MM.1S (cell line): Measurements from ENCODE around the gene SSR2.

Source experiments
- DNase-seq: peaks from one replicate; pipeline ENCODE4 v3.0.0-alpha.2; 2015
- H2AFZ ChIP-seq: fragments of 300-600 bp; sonication (generic); 2 replicates; pipeline ENCODE4 v1.6.0; 2016; ENCODE audit warnings: antibody characterized with exemption, low read length
- H3F3A ChIP-seq: fragments of 300-600 bp; sonication (generic); 2 replicates; pipeline ENCODE4 v1.6.1; 2016; ENCODE audit warnings: mild to moderate bottlenecking, antibody characterized with exemption, low read length, moderate library complexity, mixed read lengths; ENCODE audit not compliant: insufficient read depth
- H3K27ac ChIP-seq: fragments of 300-600 bp; sonication (generic); 2 replicates; pipeline ENCODE4 v1.5.1; 2016; ENCODE audit warnings: mild to moderate bottlenecking, low read length
- H3K27me3 ChIP-seq: fragments of 300-600 bp; sonication (generic); replicated peaks from 2 replicates; pipeline ENCODE4 v1.6.0; 2016; ENCODE audit warnings: low read length; ENCODE audit not compliant: insufficient read depth
- H3K36me3 ChIP-seq: fragments of 300-600 bp; sonication (generic); replicated peaks from 2 replicates; pipeline ENCODE4 v1.6.1; 2016; ENCODE audit warnings: mild to moderate bottlenecking, low read length, mixed read lengths; ENCODE audit not compliant: insufficient read depth
- H3K4me1 ChIP-seq: fragments of 300-600 bp; sonication (generic); 2 replicates; pipeline ENCODE4 v1.6.1; 2016; ENCODE audit warnings: low read length, mixed read lengths
- H3K4me2 ChIP-seq: fragments of 300-600 bp; sonication (generic); 2 replicates; pipeline ENCODE4 v1.6.0; 2016; ENCODE audit warnings: low read depth, low read length
- H3K4me3 ChIP-seq: fragments of 300-600 bp; sonication (generic); 2 replicates; pipeline ENCODE4 v1.5.1; 2016; ENCODE audit warnings: low read length, mixed read lengths
- H3K79me2 ChIP-seq: fragments of 300-600 bp; sonication (generic); 2 replicates; pipeline ENCODE4 v1.6.1; 2016; ENCODE audit warnings: mixed run types, low read length, mixed read lengths
- H3K9ac ChIP-seq: fragments of 300-600 bp; sonication (generic); 2 replicates; pipeline ENCODE4 v1.6.1; 2016; ENCODE audit warnings: low read length, mixed read lengths
- H3K9me2 ChIP-seq: fragments of 300-600 bp; sonication (generic); replicated peaks from 2 replicates; pipeline ENCODE4 v1.6.1; 2016; ENCODE audit warnings: mild to moderate bottlenecking, low read length, mixed read lengths; ENCODE audit not compliant: insufficient read depth
- H3K9me3 ChIP-seq: fragments of 300-600 bp; sonication (generic); replicated peaks from 2 replicates; pipeline ENCODE4 v1.6.1; 2016; ENCODE audit warnings: mild to moderate bottlenecking, low read length, mixed read lengths; ENCODE audit not compliant: insufficient read depth
- H4K20me1 ChIP-seq: fragments of 300-600 bp; sonication (generic); 2 replicates; pipeline ENCODE4 v1.6.1; 2016; ENCODE audit warnings: mild to moderate bottlenecking, low read length, moderate library complexity, mixed read lengths; ENCODE audit not compliant: insufficient read depth
- CTCF ChIP-seq: fragments of 300-600 bp; sonication (generic); IDR thresholded peaks from 2 replicates; pipeline ENCODE4 v1.5.1; 2016; ENCODE audit warnings: antibody characterized with exemption, low read length, mixed read lengths
- EZH2 ChIP-seq: fragments of 300-600 bp; sonication (generic); optimal IDR thresholded peaks from 2 replicates; pipeline ENCODE3; 2017; ENCODE audit warnings: low read depth, mild to moderate bottlenecking, antibody characterized with exemption, low read length, mixed read lengths
- EZH2phosphoT487 ChIP-seq: fragments of 300-600 bp; sonication (generic); IDR thresholded peaks from 2 replicates; pipeline ENCODE4 v1.6.1; 2018; ENCODE audit warnings: antibody characterized with exemption, low read length

Gene SSR2

GRCh38 chr1:155981266-155982088 lies 39.3 kb downstream of the SSR2 start:
- Histone ChIP-seq H4K20me1 (no peaks in the 10 kb centered on the region; the same call in 1 of the 2 replicates), H3K4me3 (peak overlapping the region; percentile 84), H3K9me3 (no peaks in the 10 kb centered on the region), H3K79me2 (peaks cover 61% of the 10 kb centered on the region), H3F3A (peaks cover 53% of the 10 kb centered on the region), H3K36me3 (no peaks in the 10 kb centered on the region), H2AFZ (no peak overlapping the region), H3K27ac (peak overlapping the region; percentile 93), H3K27me3 (no peaks in the 10 kb centered on the region), H3K9ac (peak overlapping the region; percentile 16; the same call in 1 of the 2 replicates), H3K4me1 (peaks cover 50% of the 10 kb centered on the region), H3K9me2 (no peaks in the 10 kb centered on the region), H3K4me2 (peak overlapping the region; percentile 94)
- no peak for TF ChIP-seq EZH2
- TF ChIP-seq CTCF: no peak
- DNase-seq: peak; percentile 71

- Histone ChIP-seq H3K36me3 (no peaks in the 10 kb centered on the region), H3K79me2 (peaks cover 78% of the 10 kb centered on the region), H4K20me1 (peaks cover 10% of the 10 kb centered on the region), H3K4me2 (peak overlapping the region; percentile 94), H3K27me3 (no peaks in the 10 kb centered on the region), H3F3A (peaks cover 65% of the 10 kb centered on the region), H3K9me3 (no peaks in the 10 kb centered on the region), H3K9me2 (no peaks in the 10 kb centered on the region), H3K4me3 (peak overlapping the region; percentile 84), H2AFZ (no peak overlapping the region), H3K9ac (peak overlapping the region; percentile 87), H3K4me1 (peaks cover 54% of the 10 kb centered on the region), H3K27ac (peak overlapping the region; percentile 93)
- TF ChIP-seq EZH2 (no peak), CTCF (no peak), EZH2phosphoT487 (no peak)
- peak; percentile 94 for DNase-seq
Observed at GRCh38 chr1:155979597-155980343, 41.0 kb downstream of the SSR2 start.

GRCh38 chr1:155978973-155979429 lies 41.8 kb downstream of the SSR2 start:
- H4K20me1 ChIP-seq: peaks cover 18% of the 10 kb centered on the region
- H3F3A ChIP-seq: peaks cover 65% of the 10 kb centered on the region
- H3K27ac ChIP-seq: peak overlapping the region; percentile 93
- peak overlapping the region; percentile 94 for H3K4me2 ChIP-seq
- H3K9me2 ChIP-seq: no peaks in the 10 kb centered on the region
- no peaks in the 10 kb centered on the region for H3K36me3 ChIP-seq
- H3K4me1 ChIP-seq: peaks cover 55% of the 10 kb centered on the region
- H3K4me3 ChIP-seq: peak overlapping the region; percentile 84
- peak; percentile 63 for DNase-seq
- H3K9me3 ChIP-seq: no peaks in the 10 kb centered on the region
- peaks cover 85% of the 10 kb centered on the region for H3K79me2 ChIP-seq
- H3K27me3 ChIP-seq: no peaks in the 10 kb centered on the region
- TF ChIP-seq EZH2phosphoT487 (no peak), CTCF (no peak), EZH2 (no peak)
- peak overlapping the region; percentile 87 for H3K9ac ChIP-seq
- peak overlapping the region; percentile 12; the same call in 1 of the 2 replicates for H2AFZ ChIP-seq
